Progenitor cell of endocrine pancreas (in vitro differentiated cells): Measurements from ENCODE around the gene SLC4A3. TPM values are rescaled to one million over a fixed set of nuclear protein-coding genes. Genes with fewer than 3 reads are reported as not detected.

Source experiments
- DNase-seq: peaks from one replicate; pipeline ENCODE4 v3.0.0; 2021; ENCODE audit warnings: low spot score; ENCODE audit not compliant: unreplicated experiment
- H3K27ac Mint-ChIP-seq: 2 replicates; pipeline ENCODE4 v1.8.0; 2021; ENCODE audit warnings: mild to moderate bottlenecking, moderate library complexity, mixed read lengths
- H3K27me3 Mint-ChIP-seq: 2 replicates; pipeline ENCODE4 v1.8.0; 2021; ENCODE audit warnings: mixed read lengths
- H3K36me3 Mint-ChIP-seq: 2 replicates; pipeline ENCODE4 v1.8.0; 2022; ENCODE audit warnings: mixed read lengths; ENCODE audit not compliant: insufficient read depth
- H3K4me1 Mint-ChIP-seq: 2 replicates; pipeline ENCODE4 v1.8.0; 2021; ENCODE audit warnings: low read depth, mixed read lengths
- H3K4me3 Mint-ChIP-seq: 2 replicates; pipeline ENCODE4 v1.8.0; 2021; ENCODE audit warnings: low read depth, mild to moderate bottlenecking, moderate library complexity, mixed read lengths
- H3K9me3 Mint-ChIP-seq: 2 replicates; pipeline ENCODE4 v1.8.0; 2021; ENCODE audit warnings: low read depth, mixed read lengths
- total RNA-seq: library from RNA; stranded (reverse); gene quantifications from 2 replicates; pipeline ENCODE4 v1.2.1, GENCODE V29; 2021
- TF ChIP-seq, protein P1 (sequence below): fragments of 200-600 bp; sonication (generic); IDR thresholded peaks from one replicate; pipeline ENCODE4 v1.5.0; 2021; ENCODE audit warnings: antibody characterized with exemption, mild to moderate bottlenecking; ENCODE audit not compliant: unreplicated experiment

The SLC4A3 gene
- total RNA-seq, 1 donor from 2014 or later = 17.0 TPM

DNA sequence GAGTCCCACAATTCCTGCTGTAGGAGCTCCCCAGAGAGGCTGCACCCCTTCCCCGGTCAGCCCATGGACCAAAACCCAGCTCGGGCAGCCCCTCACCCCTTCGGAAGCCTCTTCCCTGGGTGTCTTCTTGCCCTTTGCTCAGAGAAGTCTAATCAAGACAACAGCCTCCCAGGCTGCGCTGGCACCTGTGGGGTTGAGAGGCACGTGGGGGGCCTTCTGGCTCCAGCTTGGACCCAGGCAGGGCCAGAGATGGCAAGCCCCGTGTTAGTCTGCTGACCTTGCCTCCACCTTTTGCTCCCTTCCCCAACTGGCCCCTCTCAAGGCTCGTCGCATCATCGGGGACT is 10.4 kb downstream of the SLC4A3 start:
- H3K27me3 Mint-ChIP-seq = peaks cover 3% of the 10 kb centered on the region
- peaks cover 2% of the 10 kb centered on the region for H3K36me3 Mint-ChIP-seq
- H3K9me3 Mint-ChIP-seq = no peaks in the 10 kb centered on the region
- H3K4me1 Mint-ChIP-seq = peaks cover 2% of the 10 kb centered on the region
- no peak overlapping the region for H3K4me3 Mint-ChIP-seq
- no peak overlapping the region for H3K27ac Mint-ChIP-seq
- DNase-seq = no peak
- TF ChIP-seq, protein P1, sequence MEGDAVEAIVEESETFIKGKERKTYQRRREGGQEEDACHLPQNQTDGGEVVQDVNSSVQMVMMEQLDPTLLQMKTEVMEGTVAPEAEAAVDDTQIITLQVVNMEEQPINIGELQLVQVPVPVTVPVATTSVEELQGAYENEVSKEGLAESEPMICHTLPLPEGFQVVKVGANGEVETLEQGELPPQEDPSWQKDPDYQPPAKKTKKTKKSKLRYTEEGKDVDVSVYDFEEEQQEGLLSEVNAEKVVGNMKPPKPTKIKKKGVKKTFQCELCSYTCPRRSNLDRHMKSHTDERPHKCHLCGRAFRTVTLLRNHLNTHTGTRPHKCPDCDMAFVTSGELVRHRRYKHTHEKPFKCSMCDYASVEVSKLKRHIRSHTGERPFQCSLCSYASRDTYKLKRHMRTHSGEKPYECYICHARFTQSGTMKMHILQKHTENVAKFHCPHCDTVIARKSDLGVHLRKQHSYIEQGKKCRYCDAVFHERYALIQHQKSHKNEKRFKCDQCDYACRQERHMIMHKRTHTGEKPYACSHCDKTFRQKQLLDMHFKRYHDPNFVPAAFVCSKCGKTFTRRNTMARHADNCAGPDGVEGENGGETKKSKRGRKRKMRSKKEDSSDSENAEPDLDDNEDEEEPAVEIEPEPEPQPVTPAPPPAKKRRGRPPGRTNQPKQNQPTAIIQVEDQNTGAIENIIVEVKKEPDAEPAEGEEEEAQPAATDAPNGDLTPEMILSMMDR = no peak

DNA sequence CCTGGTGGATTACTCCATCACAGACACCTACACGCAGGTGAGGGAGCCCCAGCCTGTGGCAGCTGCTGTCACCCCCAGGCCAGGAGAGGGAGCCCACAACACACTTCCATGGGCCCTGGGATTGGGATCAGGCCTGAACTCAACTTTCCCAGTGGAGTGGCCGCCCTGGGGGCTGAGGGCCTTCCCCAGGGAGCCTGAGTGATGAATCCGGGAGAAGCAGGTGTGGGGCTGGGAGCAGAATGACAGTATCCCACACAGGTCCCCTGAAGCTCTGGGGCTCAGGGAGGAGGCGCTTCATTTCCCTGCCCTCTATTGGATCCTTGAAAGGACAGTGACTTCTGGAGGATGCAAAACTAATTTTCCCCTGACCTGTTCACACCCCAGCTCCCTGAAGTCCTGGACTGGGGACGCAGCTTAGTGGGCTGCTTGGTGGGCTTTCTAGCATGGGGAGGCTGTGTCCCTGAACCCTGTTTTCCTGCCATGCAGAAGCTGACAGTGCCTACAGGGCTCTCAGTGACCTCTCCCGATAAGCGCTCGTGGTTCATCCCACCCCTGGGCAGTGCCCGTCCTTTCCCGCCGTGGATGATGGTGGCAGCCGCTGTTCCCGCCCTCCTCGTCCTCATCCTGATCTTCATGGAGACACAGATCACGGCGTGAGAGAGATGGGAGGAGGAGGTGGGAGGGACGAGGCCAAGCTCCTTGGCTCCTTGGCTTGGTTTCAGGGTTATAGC is 11.0 kb downstream of the SLC4A3 start:
- H3K9me3 Mint-ChIP-seq = no peaks in the 10 kb centered on the region
- H3K4me1 Mint-ChIP-seq = peaks cover 2% of the 10 kb centered on the region
- H3K36me3 Mint-ChIP-seq = peaks cover 2% of the 10 kb centered on the region
- no peak for DNase-seq
- H3K27me3 Mint-ChIP-seq = peaks cover 9% of the 10 kb centered on the region
- H3K27ac Mint-ChIP-seq = no peak overlapping the region
- TF ChIP-seq, protein P1 = no peak
- no peak overlapping the region for H3K4me3 Mint-ChIP-seq

DNA sequence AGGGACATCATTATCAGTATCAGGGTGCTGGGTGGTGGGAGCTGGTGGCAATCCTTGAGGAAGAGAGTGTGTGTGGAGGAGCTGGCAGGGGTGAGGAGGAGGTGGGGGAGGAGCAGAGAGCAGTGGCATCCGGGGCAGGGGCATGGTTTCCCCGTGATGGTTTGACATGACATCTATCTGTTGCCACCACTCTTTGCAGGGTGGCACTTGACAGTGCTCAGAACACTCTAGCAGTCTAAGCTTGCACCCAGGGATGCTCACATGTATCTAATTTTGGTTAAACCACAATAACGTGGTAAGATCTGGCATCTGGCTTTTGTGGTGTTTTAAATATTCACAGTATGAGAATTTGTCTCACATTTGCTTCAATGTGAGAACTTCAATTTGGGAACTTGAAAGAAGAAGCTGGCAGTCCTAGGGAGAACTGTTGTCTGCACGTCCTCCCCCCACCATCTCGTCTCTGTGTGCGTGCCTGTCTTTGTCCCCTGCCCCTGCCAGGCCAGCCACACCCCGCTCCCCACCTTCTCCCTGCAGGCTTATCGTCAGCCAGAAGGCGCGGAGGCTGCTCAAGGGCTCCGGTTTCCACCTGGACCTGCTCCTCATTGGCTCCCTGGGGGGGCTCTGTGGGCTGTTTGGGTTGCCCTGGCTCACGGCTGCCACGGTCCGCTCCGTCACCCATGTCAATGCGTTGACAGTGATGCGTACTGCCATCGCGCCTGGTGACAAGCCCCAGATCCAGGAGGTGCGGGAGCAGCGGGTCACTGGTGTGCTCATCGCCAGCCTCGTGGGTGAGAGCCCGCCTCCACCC is 11.7 kb downstream of the SLC4A3 start:
- Mint-ChIP-seq H3K27ac (no peak overlapping the region), H3K27me3 (peaks cover 16% of the 10 kb centered on the region), H3K36me3 (no peaks in the 10 kb centered on the region), H3K4me1 (peaks cover 2% of the 10 kb centered on the region), H3K4me3 (no peak overlapping the region), H3K9me3 (no peaks in the 10 kb centered on the region)
- TF ChIP-seq, protein P1 = no peak
- DNase-seq = no peak

DNA sequence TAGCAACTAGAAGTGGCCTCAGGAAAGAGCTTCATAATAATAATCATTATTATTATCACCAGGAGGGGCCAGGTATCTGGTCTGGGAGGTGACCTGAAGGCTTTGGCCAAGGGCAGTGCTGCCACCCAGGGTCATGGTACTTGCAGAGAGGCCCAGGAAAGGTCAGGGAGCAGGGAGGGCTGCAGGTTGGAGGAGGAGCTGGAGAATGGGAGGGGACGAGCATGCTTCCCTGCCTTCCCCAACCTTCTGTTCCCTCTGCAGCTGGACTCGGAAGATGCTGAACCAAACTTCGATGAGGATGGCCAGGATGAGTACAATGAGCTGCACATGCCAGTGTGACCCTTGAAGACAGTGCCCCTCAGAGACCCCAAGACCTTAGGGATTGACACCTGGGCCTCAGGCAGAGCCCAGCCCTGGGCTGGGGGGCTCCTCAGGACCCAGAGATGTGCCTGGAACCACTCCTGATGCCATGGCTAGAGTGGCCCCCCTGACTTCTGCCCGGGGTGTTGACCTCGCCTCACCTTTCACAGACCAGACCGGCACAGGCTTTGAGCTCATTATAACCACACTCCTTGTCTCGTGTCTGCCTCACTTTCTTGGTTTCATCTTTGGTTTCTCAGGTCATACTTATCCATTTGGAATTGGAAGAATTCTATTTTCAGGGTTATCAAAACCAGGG is 14.1 kb downstream of the SLC4A3 start:
- H3K27ac Mint-ChIP-seq = peak overlapping the region; percentile 81
- peaks cover 7% of the 10 kb centered on the region for H3K4me1 Mint-ChIP-seq
- H3K36me3 Mint-ChIP-seq = no peaks in the 10 kb centered on the region
- TF ChIP-seq, protein P1 = no peak
- H3K27me3 Mint-ChIP-seq = peaks cover 19% of the 10 kb centered on the region
- H3K4me3 Mint-ChIP-seq = no peak overlapping the region
- no peak for DNase-seq
- H3K9me3 Mint-ChIP-seq = no peaks in the 10 kb centered on the region

DNA sequence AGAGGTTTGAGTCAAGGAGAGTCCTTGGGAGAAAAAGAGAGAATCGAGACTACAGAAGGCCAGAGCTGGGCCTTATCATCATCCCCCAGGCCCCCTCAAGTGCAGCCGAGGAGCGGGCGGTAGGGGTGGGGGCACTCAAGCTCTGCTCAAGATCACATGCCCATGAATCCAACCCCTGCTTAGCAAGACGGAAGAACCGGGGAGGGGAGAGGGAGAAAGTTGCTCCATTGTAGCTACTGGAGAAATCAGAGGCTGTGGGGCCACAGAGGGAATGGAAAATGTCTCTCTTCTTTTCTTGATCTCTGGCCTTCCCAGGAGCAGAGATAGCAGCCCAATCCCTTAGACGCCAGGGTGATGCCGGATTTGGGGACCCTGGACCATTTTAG is 14.6 kb downstream of the SLC4A3 start:
- H3K4me3 Mint-ChIP-seq = no peak overlapping the region
- no peaks in the 10 kb centered on the region for H3K36me3 Mint-ChIP-seq
- DNase-seq = no peak
- TF ChIP-seq, protein P1 = no peak
- H3K27me3 Mint-ChIP-seq = peaks cover 20% of the 10 kb centered on the region
- H3K9me3 Mint-ChIP-seq = no peaks in the 10 kb centered on the region
- H3K4me1 Mint-ChIP-seq = peaks cover 7% of the 10 kb centered on the region
- no peak overlapping the region for H3K27ac Mint-ChIP-seq
